Uterus (tissue), 2 donors: ENCODE results near the gene DCAF6.

ENCODE experiments used
- POLR2A ChIP-seq, 2 donors: fragments of 450-650 bp; IDR thresholded peaks; one replicate each; pipeline ENCODE4 v1.6.1; 2016; ENCODE audit warnings: antibody characterized with exemption in 2 of 2, mild to moderate bottlenecking in 1 of 2, moderate library complexity in 1 of 2
- TF ChIP-seq, protein P1 (sequence below), 4 experiments: fragments of 200-600 bp in 2 of 4; fragments of 450-650 bp in 2 of 4; sonication (generic) in 2 of 4; IDR thresholded peaks; one replicate each; pipeline ENCODE4 v1.5.1; 2016 to 2019; ENCODE audit warnings: antibody characterized with exemption in 4 of 4, mild to moderate bottlenecking in 2 of 4, moderate library complexity in 1 of 4

DNA sequence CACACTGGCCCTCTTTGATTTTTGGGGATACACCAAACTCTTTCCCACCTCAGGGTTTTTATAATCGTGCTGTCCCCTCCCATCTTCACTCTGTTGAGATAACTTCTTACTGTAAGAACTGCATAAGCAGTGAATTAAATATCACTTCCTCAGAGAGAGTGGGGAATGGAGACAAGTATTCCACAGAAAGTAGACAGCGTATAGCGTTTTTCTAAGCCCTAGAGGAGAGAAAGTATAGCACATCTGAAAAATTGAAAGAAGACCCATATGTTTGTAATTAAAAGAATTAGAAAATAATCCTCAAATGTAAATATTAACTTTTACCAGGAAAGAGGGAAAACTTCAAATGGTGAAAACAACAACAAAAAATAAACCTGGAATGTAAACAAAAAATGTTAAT is 132.9 kb downstream of the DCAF6 start:
- no peak for TF ChIP-seq POLR2A (IDR thresholded peaks at IDR 0.05)
- TF ChIP-seq, protein P1, sequence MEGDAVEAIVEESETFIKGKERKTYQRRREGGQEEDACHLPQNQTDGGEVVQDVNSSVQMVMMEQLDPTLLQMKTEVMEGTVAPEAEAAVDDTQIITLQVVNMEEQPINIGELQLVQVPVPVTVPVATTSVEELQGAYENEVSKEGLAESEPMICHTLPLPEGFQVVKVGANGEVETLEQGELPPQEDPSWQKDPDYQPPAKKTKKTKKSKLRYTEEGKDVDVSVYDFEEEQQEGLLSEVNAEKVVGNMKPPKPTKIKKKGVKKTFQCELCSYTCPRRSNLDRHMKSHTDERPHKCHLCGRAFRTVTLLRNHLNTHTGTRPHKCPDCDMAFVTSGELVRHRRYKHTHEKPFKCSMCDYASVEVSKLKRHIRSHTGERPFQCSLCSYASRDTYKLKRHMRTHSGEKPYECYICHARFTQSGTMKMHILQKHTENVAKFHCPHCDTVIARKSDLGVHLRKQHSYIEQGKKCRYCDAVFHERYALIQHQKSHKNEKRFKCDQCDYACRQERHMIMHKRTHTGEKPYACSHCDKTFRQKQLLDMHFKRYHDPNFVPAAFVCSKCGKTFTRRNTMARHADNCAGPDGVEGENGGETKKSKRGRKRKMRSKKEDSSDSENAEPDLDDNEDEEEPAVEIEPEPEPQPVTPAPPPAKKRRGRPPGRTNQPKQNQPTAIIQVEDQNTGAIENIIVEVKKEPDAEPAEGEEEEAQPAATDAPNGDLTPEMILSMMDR (IDR thresholded peaks at IDR 0.05) = no peak
